Suppressor macrophage treated with lipopolysaccharide for 4 hours (primary cell): Measurements from ENCODE around the gene DDAH1.
"Not testable (repeated sequence)": the region's sequence is repeated elsewhere in the genome, so short reads cannot be mapped to it uniquely, and the experiment has no call there.

Source experiments
- DNase-seq: peaks from one replicate; pipeline ENCODE4 v3.0.0-alpha.2; 2020

The DDAH1 gene

GRCh38 chr1:85465099-85465785 is at the start of gene DDAH1:
Gene DDAH1 (minus strand): TSS chr1:85465159. CDS start chr1:85465045, 114 bp downstream.
- DNase-seq, result peak; percentile 6

- DNase-seq, result not testable (repeated sequence)
Observed at GRCh38 chr1:85513998-85514397, 49.0 kb upstream of the DDAH1 start.

GRCh38 chr1:85504417-85504816 is 39.5 kb upstream of the DDAH1 start:
- no peak for DNase-seq

GRCh38 chr1:85502625-85503083 is 37.7 kb upstream of the DDAH1 start:
- DNase-seq, result peak; percentile 13

- DNase-seq, result peak; percentile 6
Observed at GRCh38 chr1:85502171-85502570, 37.2 kb upstream of the DDAH1 start.

- no peak for DNase-seq
Observed at GRCh38 chr1:85501355-85501898, 36.5 kb upstream of the DDAH1 start.

GRCh38 chr1:85496941-85497582 is 32.1 kb upstream of the DDAH1 start:
- no peak for DNase-seq

- DNase-seq, result no peak
Observed at GRCh38 chr1:85495556-85495955, 30.6 kb upstream of the DDAH1 start.

- DNase-seq, result no peak
Observed at GRCh38 chr1:85494904-85495266, 29.9 kb upstream of the DDAH1 start.

GRCh38 chr1:85494074-85494903 is 29.3 kb upstream of the DDAH1 start:
- DNase-seq, result no peak

GRCh38 chr1:85490270-85490985 is 25.5 kb upstream of the DDAH1 start:
- DNase-seq, result no peak

GRCh38 chr1:85488126-85488525 is 23.2 kb upstream of the DDAH1 start:
- DNase-seq, result no peak

- no peak for DNase-seq
Observed at GRCh38 chr1:85485516-85485915, 20.6 kb upstream of the DDAH1 start.

GRCh38 chr1:85484716-85485115 is 19.8 kb upstream of the DDAH1 start:
- no peak for DNase-seq

- DNase-seq, result no peak
Observed at GRCh38 chr1:85484264-85484663, 19.3 kb upstream of the DDAH1 start.

- DNase-seq, result no peak
Observed at GRCh38 chr1:85481688-85482087, 16.7 kb upstream of the DDAH1 start.

GRCh38 chr1:85480566-85480965 is 15.6 kb upstream of the DDAH1 start:
- no peak for DNase-seq

GRCh38 chr1:85479491-85479890 is 14.5 kb upstream of the DDAH1 start:
- DNase-seq, result no peak

GRCh38 chr1:85478366-85478765 is 13.4 kb upstream of the DDAH1 start:
- DNase-seq, result peak; percentile 34

- DNase-seq, result no peak
Observed at GRCh38 chr1:85475055-85475454, 10.1 kb upstream of the DDAH1 start.

- peak; percentile 33 for DNase-seq
Observed at GRCh38 chr1:85473390-85473789, 8.4 kb upstream of the DDAH1 start.

GRCh38 chr1:85471558-85471957 is 6.6 kb upstream of the DDAH1 start:
- DNase-seq, result no peak

- not testable (repeated sequence) for DNase-seq
Observed at GRCh38 chr1:85470130-85470529, 5.2 kb upstream of the DDAH1 start.
